PC-9 (cell line): ENCODE data around the gene PRPSAP2.
"Not testable (repeated sequence)": the region's sequence is repeated elsewhere in the genome, so short reads cannot be mapped to it uniquely, and the experiment has no call there.

ENCODE experiments used
- CTCF ChIP-seq: fragments of 200-600 bp; sonication (generic); conservative IDR thresholded peaks from 2 replicates; pipeline ENCODE4 v1.6.1; 2017; ENCODE audit warnings: mixed run types, antibody characterized with exemption, mild to moderate bottlenecking, moderate library complexity
- EZH2 ChIP-seq: fragments of 200-600 bp; sonication (generic); IDR thresholded peaks from 2 replicates; pipeline ENCODE4 v1.8.0; 2017; ENCODE audit warnings: antibody characterized with exemption, low read depth

GRCh38 chr17:18827613-18828012 lies 30.3 kb upstream of the PRPSAP2 start:
- not testable (repeated sequence) for TF ChIP-seq EZH2, CTCF
